GM12891 (cell line): ENCODE measurements around the gene ADPRS.

ENCODE experiments used
- POLR2A ChIP-seq: IDR thresholded peaks from 2 replicates; pipeline ENCODE4 v1.6.1; 2011; ENCODE audit warnings: low read depth, low read length, control low read depth
- POLR2AphosphoS5 ChIP-seq: IDR thresholded peaks from 2 replicates; pipeline ENCODE4 v1.6.1; 2011; ENCODE audit warnings: low read depth, low read length, control low read depth
- POU2F2 ChIP-seq: IDR thresholded peaks from 2 replicates; pipeline ENCODE4 v1.6.1; 2011; ENCODE audit warnings: low read depth, mild to moderate bottlenecking, control low read depth, low read length, moderate library complexity
- TAF1 ChIP-seq: IDR thresholded peaks from 2 replicates; pipeline ENCODE4 v1.6.1; 2011; ENCODE audit warnings: low read depth, low read length, control low read depth

- TF ChIP-seq POLR2A (no peak), POLR2AphosphoS5 (no peak), POU2F2 (no peak), TAF1 (no peak)
Observed at GRCh38 chr1:36143424-36143823, 54.7 kb downstream of the ADPRS start.
